ENCODE results near the gene WDR11. TPM values are rescaled to one million over a fixed set of nuclear protein-coding genes. Genes with fewer than 3 reads are reported as not detected.

The WDR11 gene
- total RNA-seq, 4 donors from 2014 or later = 42.1 to 65.1 (median 52.2) TPM

DNA sequence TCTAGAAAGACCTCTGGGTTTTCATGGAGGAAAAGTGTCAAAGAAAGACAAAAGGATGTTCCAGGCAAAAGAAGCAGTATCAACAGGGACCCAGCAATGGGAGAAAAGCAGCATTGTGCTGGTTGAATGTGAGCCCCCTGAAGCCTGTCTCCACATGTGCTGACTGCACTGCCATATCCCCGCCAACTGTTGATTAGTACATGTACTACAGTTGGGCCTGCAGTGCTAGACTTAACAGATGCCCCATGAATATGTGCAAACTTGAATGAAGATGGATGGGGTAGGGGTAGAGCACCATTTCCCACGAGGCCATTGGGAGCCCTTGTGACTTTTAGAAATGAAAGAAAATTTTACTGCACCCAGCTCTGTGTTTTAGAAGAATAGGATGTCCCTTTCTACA, 15.6 kb upstream of the WDR11 start:
- no peak overlapping the region for H3K27ac ChIP-seq
- H3K9me3 ChIP-seq = no peaks in the 10 kb centered on the region
- no peak for TF ChIP-seq CTCF (IDR thresholded peaks at IDR 0.05)
- no peak for TF ChIP-seq POLR2A (IDR thresholded peaks at IDR 0.05)
- no peaks in the 10 kb centered on the region for H3K36me3 ChIP-seq
- peaks cover 0 to 3% (median 0%) of the 10 kb centered on the region in 4 donors for H3K4me1 ChIP-seq
- no peak overlapping the region for H3K4me3 ChIP-seq
- DNase-seq = no peak
- no peaks in the 10 kb centered on the region for H3K27me3 ChIP-seq

DNA sequence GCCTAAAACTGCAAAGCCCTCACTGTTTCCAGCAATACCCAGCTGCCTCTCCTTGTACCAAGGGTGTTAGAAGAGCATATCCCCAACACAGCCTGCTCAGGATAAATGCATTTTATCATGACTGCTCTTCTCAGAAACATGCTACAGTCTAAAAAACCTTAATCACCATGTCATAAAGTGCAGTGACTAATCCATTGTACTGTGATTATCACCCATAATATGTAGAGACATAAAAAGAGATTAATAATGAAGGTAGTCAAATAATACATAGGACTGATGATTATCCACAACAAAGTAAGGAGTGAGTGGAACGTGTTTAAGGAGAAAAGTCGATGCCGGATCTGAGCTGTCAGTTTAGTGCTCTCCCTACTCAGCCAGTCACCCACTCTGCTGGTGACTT, 12.2 kb upstream of the WDR11 start:
- no peaks in the 10 kb centered on the region for H3K36me3 ChIP-seq
- H3K27me3 ChIP-seq = no peaks in the 10 kb centered on the region
- no peaks in the 10 kb centered on the region for H3K9me3 ChIP-seq
- no peak for DNase-seq
- H3K4me1 ChIP-seq = peaks cover 0 to 3% (median 0%) of the 10 kb centered on the region in 4 donors
- H3K4me3 ChIP-seq = no peak overlapping the region
- TF ChIP-seq CTCF (IDR thresholded peaks at IDR 0.05) (no peak), POLR2A (IDR thresholded peaks at IDR 0.05) (no peak)
- H3K27ac ChIP-seq = no peak overlapping the region

DNA sequence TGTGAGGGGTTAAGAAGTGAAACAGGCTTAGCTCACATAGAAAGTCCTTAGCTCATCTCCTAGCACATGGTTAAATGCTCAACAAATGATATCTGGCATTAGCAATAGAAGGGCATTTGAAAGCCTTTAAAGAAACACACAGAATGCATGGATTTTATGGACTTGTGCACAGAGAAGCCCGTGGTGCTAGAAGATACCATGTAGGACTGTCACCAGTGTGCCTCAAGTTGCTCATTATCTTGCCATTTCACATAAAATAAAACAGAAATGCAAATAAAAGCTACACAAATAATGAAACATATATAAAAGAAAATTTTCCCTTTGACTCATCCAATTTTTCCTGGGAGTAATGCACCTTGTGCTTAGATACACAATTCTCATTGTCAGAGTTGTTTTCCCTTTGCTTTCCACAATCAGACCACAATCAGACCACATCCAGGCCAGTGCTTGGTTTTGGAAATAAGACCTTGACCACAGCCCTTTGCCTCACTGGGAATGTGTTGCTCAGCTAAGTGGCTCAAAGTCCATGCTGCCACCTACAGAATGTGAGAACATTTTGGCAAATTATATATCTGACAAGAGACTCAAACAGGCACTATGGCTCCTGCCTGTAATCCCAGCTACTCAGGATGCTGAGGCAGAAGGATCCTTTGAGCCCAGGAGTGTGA, 9.5 kb upstream of the WDR11 start:
- TF ChIP-seq POLR2A (IDR thresholded peaks at IDR 0.05) (no peak), CTCF (IDR thresholded peaks at IDR 0.05) (no peak)
- H3K36me3 ChIP-seq = no peaks in the 10 kb centered on the region
- DNase-seq = no peak

GRCh38 chr10:120854388-120854787, 3.2 kb downstream of the WDR11 start:
- no peak overlapping the region for H3K4me3 ChIP-seq
- H3K27ac ChIP-seq = no peak overlapping the region
- H3K36me3 ChIP-seq = peaks cover 0 to 22% (median 0%) of the 10 kb centered on the region in 3 donors
- H3K9me3 ChIP-seq = no peaks in the 10 kb centered on the region
- peaks cover 0 to 19% (median 2%) of the 10 kb centered on the region in 4 donors for H3K4me1 ChIP-seq
- no peak for DNase-seq
- TF ChIP-seq CTCF (IDR thresholded peaks at IDR 0.05) = no peak
- no peak for TF ChIP-seq POLR2A (IDR thresholded peaks at IDR 0.05)
- no peaks in the 10 kb centered on the region for H3K27me3 ChIP-seq

More for the DNA sequence above, 9.5 kb upstream of the WDR11 start:
- Histone ChIP-seq H3K27ac (no peak overlapping the region), H3K9me3 (no peaks in the 10 kb centered on the region), H3K4me3 (no peak overlapping the region), H3K27me3 (no peaks in the 10 kb centered on the region), H3K4me1 (peaks cover 0 to 3% (median 0%) of the 10 kb centered on the region in 4 donors)

- Histone ChIP-seq H3K27me3 (no peaks in the 10 kb centered on the region), H3K27ac (no peak overlapping the region), H3K9me3 (no peaks in the 10 kb centered on the region), H3K4me1 (no peaks in the 10 kb centered on the region), H3K36me3 (peaks cover 0 to 58% (median 0%) of the 10 kb centered on the region in 3 donors), H3K4me3 (no peak overlapping the region)
- TF ChIP-seq CTCF (IDR thresholded peaks at IDR 0.05) (no peak), POLR2A (IDR thresholded peaks at IDR 0.05) (no peak)
- DNase-seq = no peak
These were observed 10.2 kb downstream of the WDR11 start for GRCh38 chr10:120861178-120861855.

Measured in Peyer's patch (tissue), 4 donors.